Testis (tissue), 3 donors: ENCODE data around the gene CSF1R. TPM values are rescaled to one million over a fixed set of nuclear protein-coding genes. Genes with fewer than 3 reads are reported as not detected.
A peak's percentile ranks its signal among the peaks of the same experiment; 100 is the strongest.

Experiments
- DNase-seq: peaks from one replicate; pipeline ENCODE4 v3.0.0-alpha.2; 2019
- H3K27ac ChIP-seq, 2 donors: fragments of 200-600 bp; sonication (generic); one replicate each; pipeline ENCODE4 v1.5.1; 2019
- H3K27me3 ChIP-seq: fragments of 200-600 bp; sonication (generic); one replicate; pipeline ENCODE4 v1.5.1; 2019
- H3K36me3 ChIP-seq: fragments of 200-600 bp; sonication (generic); one replicate; pipeline ENCODE4 v1.5.1; 2017; ENCODE audit warnings: low read depth; ENCODE audit errors: missing control alignments
- H3K4me1 ChIP-seq: fragments of 200-600 bp; sonication (generic); one replicate; pipeline ENCODE4 v1.5.1; 2019
- H3K4me3 ChIP-seq, 2 donors: fragments of 200-600 bp; sonication (generic); one replicate each; pipeline ENCODE4 v1.5.1; 2017 to 2019
- H3K9me3 ChIP-seq: fragments of 200-600 bp; sonication (generic); one replicate; pipeline ENCODE4 v1.5.1; 2017
- POLR2A ChIP-seq: fragments of 450-650 bp; IDR thresholded peaks from one replicate; pipeline ENCODE4 v1.6.1; 2017; ENCODE audit warnings: antibody characterized with exemption, mild to moderate bottlenecking, moderate library complexity
- WGBS, 2 donors: methylation state at CpG; one replicate each; pipeline ENCODE4 v1.1.5; 2018; 5-methylcytosine and 5-hydroxymethylcytosine counted together
- intact Hi-C: fragments of 100-400 bp; cut with DNase I; formaldehyde crosslinking; loops from one replicate; pipeline ENCODE4 v1.15.1; 2023; ENCODE audit warnings: low total_unique reads
- polyA plus RNA-seq: library from polyadenylated mRNA; stranded (reverse); fragments of 350-450 nt; fragmentation: Illumina TruSeq; extraction: RNeasy Lipid Tissue Mini Kit (QIAGEN cat#74804); gene quantifications from one replicate; pipeline ENCODE4 v1.2.3, GENCODE V29; 2014; ENCODE audit warnings: low read depth, low replicate concordance; ENCODE audit not compliant: insufficient read depth
- total RNA-seq, 2 donors: library from RNA; depleted of rRNA; stranded (reverse); fragments of >200 nt; gene quantifications; one replicate each; pipeline ENCODE4 v1.2.3, GENCODE V29; 2016
- TF ChIP-seq, protein P1 (sequence below), 3 experiments: fragments of 450-650 bp in 2 of 3; fragments of 200-600 bp in 1 of 3; sonication (generic) in 1 of 3; IDR thresholded peaks; one replicate each; pipeline ENCODE4 v1.5.1; 2016 to 2019; ENCODE audit warnings: antibody characterized with exemption in 3 of 3, mild to moderate bottlenecking in 2 of 3, moderate library complexity in 1 of 3

The CSF1R gene
- total and polyA plus RNA-seq, 3 donors from 2014 or later: 4.3 to 25.4 (median 15.7) TPM

DNA sequence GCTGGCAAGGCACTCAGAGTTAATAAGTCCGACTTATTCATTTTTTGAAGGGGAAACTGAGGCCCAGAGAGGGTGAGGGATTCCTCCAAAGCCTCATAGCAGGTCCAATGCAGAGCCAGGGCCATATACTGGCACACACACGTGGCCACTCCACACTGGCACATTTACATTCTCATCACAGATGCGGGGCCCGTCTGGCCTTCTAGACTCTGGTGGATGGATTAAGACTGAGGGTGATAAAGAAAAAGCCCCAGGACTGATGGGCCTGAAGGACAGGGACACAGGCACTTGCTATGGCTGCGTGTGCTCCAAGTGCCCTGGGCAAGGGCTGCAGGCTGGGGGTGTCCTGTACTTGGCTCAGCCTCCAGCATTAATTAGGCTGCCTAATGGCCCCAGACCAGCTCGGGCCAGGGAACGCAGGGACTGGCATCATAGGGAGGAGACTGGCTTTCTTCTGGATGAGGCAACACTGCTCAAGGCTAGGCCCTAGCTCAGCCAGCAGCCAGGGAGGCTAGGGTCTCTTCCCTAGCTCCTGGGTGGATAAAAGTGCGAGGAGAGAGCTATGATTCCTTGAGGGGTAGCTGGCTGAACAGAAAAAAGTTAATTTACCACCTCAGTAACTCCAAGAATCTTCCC is 28.5 kb upstream of the CSF1R start:
- H3K36me3 ChIP-seq: no peaks in the 10 kb centered on the region
- H3K4me1 ChIP-seq: peaks cover 14% of the 10 kb centered on the region
- intact Hi-C loops: no loop called here
- TF ChIP-seq POLR2A: no peak
- TF ChIP-seq, protein P1, sequence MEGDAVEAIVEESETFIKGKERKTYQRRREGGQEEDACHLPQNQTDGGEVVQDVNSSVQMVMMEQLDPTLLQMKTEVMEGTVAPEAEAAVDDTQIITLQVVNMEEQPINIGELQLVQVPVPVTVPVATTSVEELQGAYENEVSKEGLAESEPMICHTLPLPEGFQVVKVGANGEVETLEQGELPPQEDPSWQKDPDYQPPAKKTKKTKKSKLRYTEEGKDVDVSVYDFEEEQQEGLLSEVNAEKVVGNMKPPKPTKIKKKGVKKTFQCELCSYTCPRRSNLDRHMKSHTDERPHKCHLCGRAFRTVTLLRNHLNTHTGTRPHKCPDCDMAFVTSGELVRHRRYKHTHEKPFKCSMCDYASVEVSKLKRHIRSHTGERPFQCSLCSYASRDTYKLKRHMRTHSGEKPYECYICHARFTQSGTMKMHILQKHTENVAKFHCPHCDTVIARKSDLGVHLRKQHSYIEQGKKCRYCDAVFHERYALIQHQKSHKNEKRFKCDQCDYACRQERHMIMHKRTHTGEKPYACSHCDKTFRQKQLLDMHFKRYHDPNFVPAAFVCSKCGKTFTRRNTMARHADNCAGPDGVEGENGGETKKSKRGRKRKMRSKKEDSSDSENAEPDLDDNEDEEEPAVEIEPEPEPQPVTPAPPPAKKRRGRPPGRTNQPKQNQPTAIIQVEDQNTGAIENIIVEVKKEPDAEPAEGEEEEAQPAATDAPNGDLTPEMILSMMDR (IDR thresholded peaks at IDR 0.05): no peak
- H3K27me3 ChIP-seq: no peaks in the 10 kb centered on the region
- no peak overlapping the region for H3K27ac ChIP-seq
- DNase-seq: peak; percentile 11
- no peaks in the 10 kb centered on the region for H3K9me3 ChIP-seq
- WGBS, 2 donors: 85% methylated on average over 7 to 8 of the region's 8 CpGs
- no peak overlapping the region for H3K4me3 ChIP-seq

GRCh38 chr5:150114102-150114641 is 27.8 kb upstream of the CSF1R start:
- DNase-seq: no peak
- TF ChIP-seq POLR2A: no peak
- TF ChIP-seq, protein P1 (IDR thresholded peaks at IDR 0.05): no peak
- intact Hi-C loops: no loop called here

DNA sequence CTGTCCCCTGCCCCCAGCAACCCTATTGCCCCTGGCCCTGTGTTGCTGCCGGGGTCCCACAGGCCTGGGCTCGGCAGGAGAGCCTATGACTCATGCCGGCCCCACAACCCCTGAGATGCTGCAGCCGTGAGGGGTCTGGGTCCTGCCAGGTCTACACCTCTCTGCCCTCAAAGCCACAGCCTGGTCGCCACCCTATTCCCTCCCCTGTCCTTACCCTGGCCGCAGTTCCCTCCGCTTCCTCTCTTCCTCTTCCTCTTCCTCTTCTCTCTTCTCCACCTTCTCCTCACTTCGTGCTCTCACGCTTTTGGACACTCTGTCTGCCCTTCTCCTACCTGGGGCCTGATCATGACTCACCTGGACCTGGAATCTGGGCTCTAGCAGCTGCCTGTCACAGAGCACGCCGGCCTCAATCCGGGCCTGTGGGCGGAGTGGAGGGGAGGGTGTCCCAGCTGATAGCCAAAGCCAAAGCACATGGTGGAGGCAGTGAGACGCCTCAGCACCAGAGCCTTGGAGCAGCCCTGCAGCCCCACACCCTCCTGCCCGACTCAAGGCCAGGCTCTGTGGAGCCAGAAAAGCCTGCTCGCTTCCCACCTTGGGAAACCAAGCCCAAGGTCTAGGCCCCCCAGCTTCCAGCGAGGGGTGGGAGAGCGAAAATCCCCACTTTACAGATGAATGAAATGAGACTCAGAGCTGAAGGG is 26.8 kb upstream of the CSF1R start:
- no peak for TF ChIP-seq POLR2A
- TF ChIP-seq, protein P1 (IDR thresholded peaks at IDR 0.05): no peak
- no peaks in the 10 kb centered on the region for H3K36me3 ChIP-seq
- H3K27ac ChIP-seq: peak overlapping the region in 1 of 2 donors; percentile 74
- H3K9me3 ChIP-seq: no peaks in the 10 kb centered on the region
- intact Hi-C loops: no loop called here
- DNase-seq: peak; percentile 42
- no peaks in the 10 kb centered on the region for H3K27me3 ChIP-seq
- peaks cover 14% of the 10 kb centered on the region for H3K4me1 ChIP-seq
- 53 to 68% methylated on average over 13 to 18 of the region's 18 CpGs for WGBS, 2 donors
- H3K4me3 ChIP-seq: no peak overlapping the region

More at GRCh38 chr5:150114102-150114641, 27.8 kb upstream of the CSF1R start:
- Histone ChIP-seq H3K27ac (no peak overlapping the region), H3K4me1 (peaks cover 14% of the 10 kb centered on the region), H3K9me3 (no peaks in the 10 kb centered on the region), H3K27me3 (no peaks in the 10 kb centered on the region), H3K36me3 (no peaks in the 10 kb centered on the region), H3K4me3 (no peak overlapping the region)
- WGBS, 2 donors: 87 to 90% methylated on average over 9 to 11 of the region's 12 CpGs

DNA sequence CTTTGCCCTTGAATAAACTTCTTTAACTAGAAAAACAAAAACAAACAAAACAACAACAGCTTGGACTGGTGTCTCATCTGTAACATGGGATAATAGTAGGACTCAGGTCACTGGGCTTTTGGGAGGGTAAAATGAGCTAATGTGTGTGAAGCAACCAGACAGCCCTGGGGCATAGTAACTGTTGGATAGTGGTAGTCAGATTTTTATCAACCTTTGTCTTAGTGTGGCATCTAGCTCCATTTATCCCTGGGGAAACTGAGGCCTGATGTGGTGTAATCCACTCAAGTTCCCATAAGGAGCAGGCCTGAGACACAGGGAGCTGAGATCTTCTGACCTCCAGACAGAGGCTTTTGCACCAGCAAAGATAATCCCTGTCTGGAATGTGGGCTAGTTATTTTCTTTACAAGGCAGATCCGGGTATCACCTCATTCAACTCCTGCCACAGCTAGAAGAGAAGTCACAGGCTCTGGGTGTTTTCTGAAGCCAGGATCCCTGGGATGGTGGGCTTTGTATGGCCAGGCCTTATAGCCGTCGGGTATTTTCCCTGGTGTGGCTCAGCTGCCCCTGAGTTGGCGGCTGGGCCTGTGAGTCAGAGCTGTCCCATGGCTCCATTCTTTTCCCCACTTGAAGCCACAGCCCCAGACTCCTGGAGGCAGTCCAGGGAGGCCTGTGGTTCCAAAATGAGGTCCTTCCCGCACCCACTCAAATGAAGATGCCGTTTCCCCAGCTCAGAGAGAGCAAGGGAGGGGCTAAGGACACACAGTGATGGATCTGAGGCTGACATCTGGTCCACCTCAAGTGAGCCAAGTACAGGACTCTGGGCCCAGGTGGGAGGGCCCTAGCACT is 26.1 kb upstream of the CSF1R start:
- TF ChIP-seq, protein P1 (IDR thresholded peaks at IDR 0.05): no peak
- no peak for TF ChIP-seq POLR2A
- H3K36me3 ChIP-seq: no peaks in the 10 kb centered on the region
- intact Hi-C loops: no loop called here
- H3K27ac ChIP-seq: peak overlapping the region in 1 of 2 donors; percentile 74
- H3K4me1 ChIP-seq: peaks cover 22% of the 10 kb centered on the region
- 45 to 55% methylated on average over 6 of the region's 6 CpGs for WGBS, 2 donors
- no peak overlapping the region for H3K4me3 ChIP-seq
- no peaks in the 10 kb centered on the region for H3K9me3 ChIP-seq
- DNase-seq: peak; percentile 58
- H3K27me3 ChIP-seq: no peaks in the 10 kb centered on the region
